SJCRH30 (cell line): ENCODE data around the gene CD81. TPM values are rescaled to one million over a fixed set of nuclear protein-coding genes. Genes with fewer than 3 reads are reported as not detected.
A peak's percentile ranks its signal among the peaks of the same experiment; 100 is the strongest.
"Not testable (repeated sequence)": the region's sequence is repeated elsewhere in the genome, so short reads cannot be mapped to it uniquely, and the experiment has no call there.

Source experiments
- DNase-seq, 2 experiments: peaks; one replicate each; pipeline ENCODE4 v3.0.0-alpha.2; 2015 to 2020
- H3K27ac ChIP-seq: fragments of 250-450 bp; sonication (Bioruptor Pico); 2 replicates; pipeline ENCODE4 v1.5.1; 2020; ENCODE audit warnings: mild to moderate bottlenecking, moderate library complexity
- H3K27me3 ChIP-seq: fragments of 250-450 bp; sonication (Bioruptor Pico); 2 replicates; pipeline ENCODE4 v1.5.1; 2020; ENCODE audit warnings: mild to moderate bottlenecking, moderate library complexity
- H3K36me3 ChIP-seq: fragments of 250-450 bp; sonication (Bioruptor Pico); 2 replicates; pipeline ENCODE4 v1.5.1; 2020; ENCODE audit warnings: mild to moderate bottlenecking, moderate library complexity
- H3K4me1 ChIP-seq: fragments of 250-450 bp; sonication (Bioruptor Pico); 2 replicates; pipeline ENCODE4 v1.5.1; 2020; ENCODE audit warnings: mild to moderate bottlenecking, moderate library complexity
- H3K4me3 ChIP-seq: fragments of 250-450 bp; sonication (Bioruptor Pico); 2 replicates; pipeline ENCODE4 v1.5.1; 2020; ENCODE audit warnings: mild to moderate bottlenecking, moderate library complexity
- H3K9me3 ChIP-seq: fragments of 250-450 bp; sonication (Bioruptor Pico); replicated peaks from 2 replicates; pipeline ENCODE4 v1.5.1; 2020; ENCODE audit warnings: mild to moderate bottlenecking, moderate library complexity
- total RNA-seq: library from RNA; depleted of rRNA; stranded (reverse); fragments of >200 nt; shearing (Covaris generic); gene quantifications from 2 replicates; pipeline ENCODE4 v1.2.3, GENCODE V29; 2014; rRNA removed

Gene CD81
- 95.3 and 97.7 TPM in 2 replicates for total RNA-seq

GRCh38 chr11:2376751-2377451 lies at the start of gene CD81:
Gene CD81 (plus strand): TSS chr11:2377310. CDS start chr11:2377550, 240 bp downstream.
- Histone ChIP-seq H3K27me3 (no peaks in the 10 kb centered on the region), H3K4me1 (no peaks in the 10 kb centered on the region; the same call in 1 of the 2 replicates), H3K9me3 (no peaks in the 10 kb centered on the region), H3K4me3 (peak within 1 kb of the TSS; percentile 88), H3K36me3 (no peaks in the 10 kb centered on the region; the same call in 1 of the 2 replicates), H3K27ac (peak within 1 kb of the TSS; percentile 44; the same call in 1 of the 2 replicates)
- DNase-seq, result peak in 1 of 2 experiments; percentile 59

- DNase-seq, result no peak
- Histone ChIP-seq H3K36me3 (no peaks in the 10 kb centered on the region), H3K27ac (no peak overlapping the region), H3K27me3 (no peaks in the 10 kb centered on the region), H3K9me3 (peaks cover 2% of the 10 kb centered on the region; the same call in 1 of the 2 replicates), H3K4me1 (no peaks in the 10 kb centered on the region), H3K4me3 (no peak overlapping the region)
Measured at GRCh38 chr11:2328021-2328420, 49.1 kb upstream of the CD81 start.

- Histone ChIP-seq H3K36me3 (no peaks in the 10 kb centered on the region), H3K4me1 (no peaks in the 10 kb centered on the region), H3K9me3 (0 out of 2 replicates have a peak, but pooled peaks cover 2% of the 10 kb centered on the region), H3K4me3 (no peak overlapping the region), H3K27ac (no peak overlapping the region), H3K27me3 (no peaks in the 10 kb centered on the region)
- DNase-seq, result no peak
Measured at GRCh38 chr11:2328656-2329354, 48.3 kb upstream of the CD81 start.

- no peaks in the 10 kb centered on the region for H3K4me1 ChIP-seq
Measured at GRCh38 chr11:2329551-2329950, 47.6 kb upstream of the CD81 start.

GRCh38 chr11:2330696-2331095 lies 46.4 kb upstream of the CD81 start:
- Histone ChIP-seq H3K27ac (no peak overlapping the region), H3K36me3 (no peaks in the 10 kb centered on the region), H3K27me3 (no peaks in the 10 kb centered on the region), H3K9me3 (0 out of 2 replicates have a peak, but pooled peaks cover 2% of the 10 kb centered on the region), H3K4me1 (no peaks in the 10 kb centered on the region), H3K4me3 (no peak overlapping the region)
- DNase-seq, result no peak

More at GRCh38 chr11:2329551-2329950, 47.6 kb upstream of the CD81 start:
- Histone ChIP-seq H3K27me3 (no peaks in the 10 kb centered on the region), H3K4me3 (no peak overlapping the region), H3K27ac (no peak overlapping the region), H3K9me3 (0 out of 2 replicates have a peak, but pooled peaks cover 2% of the 10 kb centered on the region), H3K36me3 (no peaks in the 10 kb centered on the region)
- no peak for DNase-seq

- DNase-seq, result no peak
- no peaks in the 10 kb centered on the region for H3K27me3 ChIP-seq
- H3K27ac ChIP-seq, result no peak overlapping the region
- H3K4me1 ChIP-seq, result no peaks in the 10 kb centered on the region
- 0 out of 2 replicates have a peak, but pooled peaks cover 2% of the 10 kb centered on the region for H3K9me3 ChIP-seq
- no peaks in the 10 kb centered on the region for H3K36me3 ChIP-seq
- no peak overlapping the region for H3K4me3 ChIP-seq
Measured at GRCh38 chr11:2331404-2331803, 45.7 kb upstream of the CD81 start.

- H3K4me1 ChIP-seq, H3K27me3 ChIP-seq: not testable (repeated sequence)
Measured at GRCh38 chr11:2332569-2332968, 44.5 kb upstream of the CD81 start.

GRCh38 chr11:2333486-2334205 lies 43.5 kb upstream of the CD81 start:
- not testable (repeated sequence) for H3K27ac ChIP-seq, H3K4me3 ChIP-seq, H3K9me3 ChIP-seq, H3K27me3 ChIP-seq, H3K4me1 ChIP-seq, H3K36me3 ChIP-seq, DNase-seq

More at GRCh38 chr11:2332569-2332968, 44.5 kb upstream of the CD81 start:
- H3K9me3 ChIP-seq, H3K36me3 ChIP-seq, DNase-seq, H3K4me3 ChIP-seq, H3K27ac ChIP-seq: not testable (repeated sequence)

GRCh38 chr11:2335286-2335685 lies 41.8 kb upstream of the CD81 start:
- H3K9me3 ChIP-seq, H3K4me1 ChIP-seq, H3K27ac ChIP-seq, DNase-seq, H3K36me3 ChIP-seq, H3K4me3 ChIP-seq: not testable (repeated sequence)
- peaks cover 20% of the 10 kb centered on the region for H3K27me3 ChIP-seq

GRCh38 chr11:2338760-2339159 lies 38.4 kb upstream of the CD81 start:
- H3K4me1 ChIP-seq, H3K9me3 ChIP-seq, H3K36me3 ChIP-seq, DNase-seq, H3K27ac ChIP-seq, H3K4me3 ChIP-seq: not testable (repeated sequence)
- H3K27me3 ChIP-seq, result peaks cover 24% of the 10 kb centered on the region

- no peaks in the 10 kb centered on the region for H3K36me3 ChIP-seq
- H3K27me3 ChIP-seq, result peaks cover 21% of the 10 kb centered on the region
- no peaks in the 10 kb centered on the region for H3K9me3 ChIP-seq
- H3K4me3 ChIP-seq, result no peak overlapping the region
- no peak overlapping the region for H3K27ac ChIP-seq
- H3K4me1 ChIP-seq, result no peaks in the 10 kb centered on the region
- DNase-seq, result no peak
Measured at GRCh38 chr11:2342557-2342956, 34.6 kb upstream of the CD81 start.

- Histone ChIP-seq H3K4me1 (no peaks in the 10 kb centered on the region), H3K9me3 (no peaks in the 10 kb centered on the region), H3K4me3 (no peak overlapping the region), H3K36me3 (no peaks in the 10 kb centered on the region), H3K27me3 (peaks cover 21% of the 10 kb centered on the region), H3K27ac (no peak overlapping the region)
- no peak for DNase-seq
Measured at GRCh38 chr11:2342981-2343380, 34.1 kb upstream of the CD81 start.

GRCh38 chr11:2343502-2343901 lies 33.6 kb upstream of the CD81 start:
- Histone ChIP-seq H3K27me3 (peaks cover 17% of the 10 kb centered on the region), H3K9me3 (no peaks in the 10 kb centered on the region), H3K4me1 (no peaks in the 10 kb centered on the region), H3K4me3 (no peak overlapping the region), H3K27ac (no peak overlapping the region), H3K36me3 (no peaks in the 10 kb centered on the region)
- DNase-seq, result no peak

GRCh38 chr11:2345050-2345449 lies 32.1 kb upstream of the CD81 start:
- H3K36me3 ChIP-seq, result no peaks in the 10 kb centered on the region
- H3K4me1 ChIP-seq, result no peaks in the 10 kb centered on the region
- DNase-seq, result no peak
- no peak overlapping the region for H3K27ac ChIP-seq
- no peaks in the 10 kb centered on the region for H3K9me3 ChIP-seq
- H3K4me3 ChIP-seq, result no peak overlapping the region
- H3K27me3 ChIP-seq, result peaks cover 7% of the 10 kb centered on the region; the same call in 1 of the 2 replicates

- H3K27me3 ChIP-seq, result no peaks in the 10 kb centered on the region; the same call in 1 of the 2 replicates
- no peaks in the 10 kb centered on the region for H3K9me3 ChIP-seq
- no peak for DNase-seq
- no peak overlapping the region for H3K4me3 ChIP-seq
- H3K4me1 ChIP-seq, result no peaks in the 10 kb centered on the region
- no peak overlapping the region for H3K27ac ChIP-seq
- no peaks in the 10 kb centered on the region for H3K36me3 ChIP-seq
Measured at GRCh38 chr11:2346014-2346413, 31.1 kb upstream of the CD81 start.
